ENCODE measurements around the gene ADSS1.

The ADSS1 gene

DNA sequence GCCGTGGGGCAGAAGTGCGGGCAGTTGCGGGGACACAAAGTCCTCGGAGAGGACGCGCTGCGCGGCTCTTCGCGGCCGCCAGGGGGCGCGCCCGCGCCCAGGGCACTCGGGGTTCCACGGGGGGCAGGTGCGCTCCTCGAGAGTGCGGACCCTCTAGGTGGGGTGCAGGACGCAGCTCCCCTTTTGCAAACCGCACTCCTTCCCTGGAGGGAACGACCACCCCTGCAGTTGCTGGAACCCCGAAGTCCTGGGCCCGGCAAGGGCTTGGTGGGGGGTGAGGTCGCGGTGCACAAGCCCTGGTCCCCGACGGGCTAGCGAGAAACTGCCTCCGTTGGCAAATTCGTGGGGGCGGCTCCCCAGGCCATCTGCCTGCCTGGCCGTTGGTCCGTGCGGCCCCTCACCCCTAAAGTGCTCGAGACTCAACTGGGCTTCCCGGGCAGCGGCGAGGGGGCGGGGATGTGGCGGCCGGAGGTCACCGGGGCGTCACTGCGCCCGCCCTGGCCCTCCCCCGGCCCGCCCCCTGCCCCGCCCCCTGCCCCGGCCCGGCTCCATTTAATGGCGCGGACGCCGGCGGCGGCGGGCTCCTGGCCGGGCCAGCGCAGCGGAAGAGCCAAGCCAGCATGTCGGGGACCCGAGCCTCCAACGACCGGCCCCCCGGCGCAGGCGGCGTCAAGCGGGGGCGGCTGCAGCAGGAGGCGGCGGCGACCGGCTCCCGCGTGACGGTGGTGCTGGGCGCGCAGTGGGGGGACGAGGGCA is at the start of gene ADSS1:
TSS of gene ADSS1 (plus strand) at position 579 of the 756 bp plus-strand sequence. CDS start at position 621, 42 bp downstream.
- in situ Hi-C loops (cut with HindIII; ENCODE audit: low pct_ligation_motif_present, low sequenced_read_pairs), result no loop called here
- no peak for DNase-seq
- H3K27ac ChIP-seq, result no peak within 1 kb of the TSS
- H3K36me3 ChIP-seq (replicated peaks), result peaks cover 16% of the 10 kb centered on the region
- TF ChIP-seq, protein P1, sequence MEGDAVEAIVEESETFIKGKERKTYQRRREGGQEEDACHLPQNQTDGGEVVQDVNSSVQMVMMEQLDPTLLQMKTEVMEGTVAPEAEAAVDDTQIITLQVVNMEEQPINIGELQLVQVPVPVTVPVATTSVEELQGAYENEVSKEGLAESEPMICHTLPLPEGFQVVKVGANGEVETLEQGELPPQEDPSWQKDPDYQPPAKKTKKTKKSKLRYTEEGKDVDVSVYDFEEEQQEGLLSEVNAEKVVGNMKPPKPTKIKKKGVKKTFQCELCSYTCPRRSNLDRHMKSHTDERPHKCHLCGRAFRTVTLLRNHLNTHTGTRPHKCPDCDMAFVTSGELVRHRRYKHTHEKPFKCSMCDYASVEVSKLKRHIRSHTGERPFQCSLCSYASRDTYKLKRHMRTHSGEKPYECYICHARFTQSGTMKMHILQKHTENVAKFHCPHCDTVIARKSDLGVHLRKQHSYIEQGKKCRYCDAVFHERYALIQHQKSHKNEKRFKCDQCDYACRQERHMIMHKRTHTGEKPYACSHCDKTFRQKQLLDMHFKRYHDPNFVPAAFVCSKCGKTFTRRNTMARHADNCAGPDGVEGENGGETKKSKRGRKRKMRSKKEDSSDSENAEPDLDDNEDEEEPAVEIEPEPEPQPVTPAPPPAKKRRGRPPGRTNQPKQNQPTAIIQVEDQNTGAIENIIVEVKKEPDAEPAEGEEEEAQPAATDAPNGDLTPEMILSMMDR (IDR thresholded peaks at IDR 0.05; ENCODE audit: low read depth, low read length, missing control alignments), result peak; percentile 53
- peak within 1 kb of the TSS; percentile 45 for H3K4me3 ChIP-seq (ENCODE audit: low read depth, low read length)
- H3K27me3 ChIP-seq (replicated peaks), result no peaks in the 10 kb centered on the region

DNA sequence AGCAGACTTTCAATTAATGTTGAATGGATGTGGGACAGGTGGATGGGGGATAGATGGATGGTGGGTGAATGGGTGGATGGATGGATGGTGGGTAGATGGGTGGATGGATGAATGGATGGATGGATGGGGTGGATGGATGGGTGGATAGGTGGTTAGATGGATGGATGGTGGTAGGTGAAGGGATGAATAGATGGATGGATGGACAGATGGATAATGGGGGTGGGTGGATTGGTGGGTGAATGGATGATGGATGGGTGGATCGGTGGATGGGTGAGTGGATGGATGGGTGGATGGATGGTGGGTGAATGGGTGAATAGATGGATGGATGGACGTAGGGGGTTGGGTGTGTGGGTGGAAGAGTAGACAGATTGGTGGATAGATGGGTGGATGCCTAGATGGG is 48.6 kb upstream of the ADSS1 start:
- Histone ChIP-seq H3K4me3 (ENCODE audit: low read depth, low read length) (no peak overlapping the region), H3K27me3 (replicated peaks) (no peaks in the 10 kb centered on the region), H3K27ac (no peak overlapping the region), H3K36me3 (replicated peaks) (no peaks in the 10 kb centered on the region)
- TF ChIP-seq, protein P1 (IDR thresholded peaks at IDR 0.05; ENCODE audit: low read depth, low read length, missing control alignments), result no peak
- DNase-seq, result no peak
- in situ Hi-C loops (cut with HindIII; ENCODE audit: low pct_ligation_motif_present, low sequenced_read_pairs), result no loop called here

DNA sequence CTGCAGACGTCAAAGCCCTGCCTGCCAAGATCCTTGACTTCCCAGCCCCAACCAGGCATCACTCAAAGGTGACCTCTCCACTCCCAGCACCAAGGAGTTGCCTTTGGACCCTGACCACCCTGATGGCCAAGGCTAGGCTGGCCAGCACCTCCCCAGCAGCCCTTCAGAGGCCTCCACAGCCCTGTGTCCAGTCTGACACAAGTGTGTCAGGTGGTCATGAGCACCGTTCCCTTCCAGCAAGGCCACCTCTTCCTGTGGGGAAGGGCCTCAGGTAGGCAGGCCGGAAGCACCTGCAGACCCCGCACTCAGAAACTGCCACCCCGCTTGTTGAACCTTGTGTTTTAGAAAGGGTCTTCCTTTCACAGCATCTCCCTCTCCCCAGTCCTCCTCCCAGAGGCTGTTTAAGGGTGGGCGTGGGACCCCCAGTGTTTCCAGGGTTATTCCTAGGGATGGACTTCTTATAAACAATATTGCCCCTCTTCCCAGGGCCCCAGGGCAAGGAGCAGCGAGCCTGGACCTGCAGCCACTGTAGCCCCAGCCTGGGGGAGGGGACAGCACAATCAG is 47.8 kb upstream of the ADSS1 start:
- no peak for DNase-seq
- TF ChIP-seq, protein P1 (IDR thresholded peaks at IDR 0.05; ENCODE audit: low read depth, low read length, missing control alignments), result no peak

DNA sequence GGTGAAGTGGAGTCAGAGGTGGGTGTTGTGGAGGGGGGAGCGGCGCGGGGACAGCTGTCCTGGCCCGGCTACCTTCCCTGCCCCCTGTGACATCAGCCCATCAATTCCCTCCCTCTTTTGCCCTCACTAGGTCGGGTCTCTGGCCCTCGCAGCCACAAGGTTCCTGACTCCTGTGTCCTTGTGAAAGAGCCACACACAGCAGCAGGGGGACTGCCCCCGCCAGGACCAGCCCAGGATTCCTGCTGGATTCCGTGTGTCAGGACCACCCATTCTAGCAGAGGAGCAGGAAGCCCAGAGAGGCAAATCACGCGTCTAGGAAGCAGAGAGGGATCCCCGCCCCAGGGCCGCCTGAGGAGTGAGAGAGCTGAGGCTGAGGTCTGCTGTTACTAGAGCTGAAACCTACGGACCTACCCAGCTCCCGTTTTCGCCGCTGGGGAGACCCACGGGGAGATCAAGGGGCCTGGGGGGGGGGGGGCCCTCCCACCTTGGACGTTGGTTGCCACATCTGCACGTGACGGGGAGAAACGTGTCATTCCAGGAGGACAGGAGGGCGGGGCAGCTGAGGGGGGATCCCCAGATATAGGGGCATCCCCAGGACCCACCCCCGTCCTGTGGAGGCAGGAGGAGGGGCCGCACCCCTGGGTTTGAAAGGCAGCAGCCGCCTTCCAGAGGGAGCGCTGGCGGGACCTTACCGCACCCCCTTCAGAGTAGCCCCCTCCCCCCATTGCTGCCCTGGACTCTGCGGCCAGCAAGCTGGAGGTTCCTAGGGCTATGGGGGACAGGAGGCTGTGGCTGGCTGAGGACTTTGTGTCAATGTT is 47.1 kb upstream of the ADSS1 start:
- DNase-seq, result no peak

More for the DNA sequence above, 47.8 kb upstream of the ADSS1 start:
- in situ Hi-C loops (cut with HindIII; ENCODE audit: low pct_ligation_motif_present, low sequenced_read_pairs), result no loop called here
- Histone ChIP-seq H3K36me3 (replicated peaks) (no peaks in the 10 kb centered on the region), H3K4me3 (ENCODE audit: low read depth, low read length) (no peak overlapping the region), H3K27me3 (replicated peaks) (no peaks in the 10 kb centered on the region), H3K27ac (no peak overlapping the region)

DNA sequence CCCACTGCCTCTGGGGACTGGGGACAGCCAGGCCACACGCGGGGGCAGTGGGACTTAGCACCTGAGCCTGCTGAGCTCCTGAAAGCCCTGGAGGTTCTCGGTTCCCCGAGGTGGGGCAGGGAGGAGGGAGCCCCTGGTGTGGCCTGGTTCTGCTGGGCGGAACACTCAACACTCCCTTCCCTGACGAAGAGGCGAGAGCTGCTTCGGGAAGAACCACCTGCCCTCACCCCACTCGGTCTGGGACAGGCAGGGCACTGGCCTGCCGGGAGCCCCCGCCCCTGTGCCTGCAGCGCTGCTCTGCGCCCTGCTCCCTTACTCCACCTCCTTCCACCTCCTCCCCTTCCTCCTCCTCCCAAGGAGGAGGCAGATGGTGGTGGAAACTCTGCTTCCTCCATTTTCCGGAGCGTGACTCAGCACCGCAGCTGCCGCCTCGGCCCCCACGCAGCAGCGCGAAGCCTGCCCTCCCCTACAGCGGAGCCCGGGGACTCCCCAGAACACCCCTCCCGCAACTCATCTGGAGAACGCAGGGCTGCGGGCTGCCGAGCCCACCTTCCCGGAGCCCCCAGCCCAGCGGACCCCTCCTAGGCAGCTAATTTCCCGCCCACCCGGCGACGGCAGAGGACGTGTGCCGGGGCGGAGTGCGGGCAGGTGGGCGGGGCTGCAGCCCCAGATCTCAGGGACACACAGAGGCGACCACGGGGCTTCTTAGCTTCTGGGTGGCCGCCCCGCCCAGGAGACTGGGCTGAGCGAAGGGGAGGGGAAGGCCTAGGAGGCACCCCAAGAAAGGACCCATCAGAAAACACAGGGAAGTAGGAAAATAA is 46.3 kb upstream of the ADSS1 start:
- Histone ChIP-seq H3K36me3 (replicated peaks) (no peaks in the 10 kb centered on the region), H3K4me3 (ENCODE audit: low read depth, low read length) (peak overlapping the region; percentile 52), H3K27ac (peak overlapping the region; percentile 88), H3K27me3 (replicated peaks) (no peaks in the 10 kb centered on the region)
- in situ Hi-C loops (cut with HindIII; ENCODE audit: low pct_ligation_motif_present, low sequenced_read_pairs), result no loop called here
- peak; percentile 55 for DNase-seq
- TF ChIP-seq, protein P1 (IDR thresholded peaks at IDR 0.05; ENCODE audit: low read depth, low read length, missing control alignments), result no peak

More for the DNA sequence above, 47.1 kb upstream of the ADSS1 start:
- Histone ChIP-seq H3K36me3 (replicated peaks) (no peaks in the 10 kb centered on the region), H3K27me3 (replicated peaks) (no peaks in the 10 kb centered on the region), H3K27ac (peak overlapping the region; percentile 88), H3K4me3 (ENCODE audit: low read depth, low read length) (peak overlapping the region; percentile 52)
- TF ChIP-seq, protein P1 (IDR thresholded peaks at IDR 0.05; ENCODE audit: low read depth, low read length, missing control alignments), result no peak
- in situ Hi-C loops (cut with HindIII; ENCODE audit: low pct_ligation_motif_present, low sequenced_read_pairs), result no loop called here
